GM19328 (cell line): ENCODE results near the gene SPSB1.
"Not testable (repeated sequence)": the region's sequence is repeated elsewhere in the genome, so short reads cannot be mapped to it uniquely, and the experiment has no call there.

ENCODE experiments used
- ATAC-seq: cut with Tn5 transposase; IDR thresholded peaks from one replicate; pipeline ENCODE4 v1.9.1; 2021; ENCODE audit warnings: mild to moderate bottlenecking, moderate library complexity; ENCODE audit not compliant: unreplicated experiment

SPSB1 gene

GRCh38 chr1:9385392-9385791 lies 92.7 kb downstream of the SPSB1 start:
- ATAC-seq = not testable (repeated sequence)

- ATAC-seq = no peak
These were observed 93.3 kb downstream of the SPSB1 start for GRCh38 chr1:9385801-9386573.

DNA sequence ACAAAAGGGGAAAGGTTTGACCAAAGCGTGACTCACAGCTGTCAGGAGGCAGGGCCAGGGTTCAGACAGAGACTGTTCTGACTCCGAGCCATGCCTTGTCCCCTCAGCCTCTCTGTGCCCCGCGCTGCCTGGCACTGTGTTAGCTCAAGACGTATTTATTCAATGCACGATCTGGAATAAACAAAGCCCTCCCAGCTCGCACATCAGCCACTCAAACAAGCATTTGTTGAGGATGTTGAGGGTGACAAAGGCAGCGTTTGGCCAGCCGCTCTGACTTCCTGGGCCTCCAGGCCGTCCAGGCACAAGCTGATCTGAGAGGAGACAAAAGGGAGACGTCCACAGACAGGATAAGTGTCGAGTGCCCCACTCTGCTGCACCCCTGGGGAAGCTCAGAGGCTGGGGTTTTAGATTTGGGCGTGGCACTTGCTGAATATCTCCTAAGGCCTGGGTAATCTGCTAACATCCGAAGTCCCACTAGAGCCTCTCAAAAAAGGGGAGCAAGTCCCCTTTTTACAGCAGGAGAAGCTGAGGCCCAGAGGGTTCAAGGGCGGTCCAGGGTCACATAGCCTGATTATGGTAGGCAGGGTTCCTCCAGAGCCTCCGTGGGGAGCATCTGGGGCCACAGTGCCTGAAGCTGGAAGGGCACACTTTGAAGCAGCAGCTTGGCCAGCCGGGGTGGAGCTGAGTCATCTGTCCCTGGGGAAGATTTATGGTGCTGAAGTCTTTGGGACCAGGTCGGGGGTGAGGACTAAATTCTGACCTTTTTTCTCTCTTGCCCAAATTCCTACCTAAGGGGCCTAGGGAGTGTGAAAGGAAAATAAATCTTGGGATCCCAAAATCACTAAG lies 95.9 kb downstream of the SPSB1 start:
- no peak for ATAC-seq

DNA sequence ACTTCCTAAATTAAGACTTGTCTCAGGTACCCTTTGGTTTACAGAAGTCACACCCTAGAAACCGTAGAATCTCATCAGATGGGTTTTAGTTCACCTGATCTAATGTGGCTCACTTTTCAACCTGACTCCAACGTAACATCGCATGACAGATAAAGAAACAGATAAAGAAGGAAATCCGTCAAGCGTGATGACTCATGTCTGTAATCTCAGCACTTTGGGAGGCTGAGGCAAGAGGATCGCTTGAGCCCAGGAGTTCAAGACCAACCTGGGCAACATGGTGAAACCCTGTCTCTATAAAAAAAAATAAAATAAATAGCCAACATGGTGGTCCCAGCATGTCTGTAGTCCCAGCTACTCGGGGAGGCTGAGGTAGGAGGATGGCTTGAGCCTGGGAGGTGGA lies 97.3 kb downstream of the SPSB1 start:
- ATAC-seq = no peak

GRCh38 chr1:9391620-9392019 lies 98.9 kb downstream of the SPSB1 start:
- no peak for ATAC-seq

DNA sequence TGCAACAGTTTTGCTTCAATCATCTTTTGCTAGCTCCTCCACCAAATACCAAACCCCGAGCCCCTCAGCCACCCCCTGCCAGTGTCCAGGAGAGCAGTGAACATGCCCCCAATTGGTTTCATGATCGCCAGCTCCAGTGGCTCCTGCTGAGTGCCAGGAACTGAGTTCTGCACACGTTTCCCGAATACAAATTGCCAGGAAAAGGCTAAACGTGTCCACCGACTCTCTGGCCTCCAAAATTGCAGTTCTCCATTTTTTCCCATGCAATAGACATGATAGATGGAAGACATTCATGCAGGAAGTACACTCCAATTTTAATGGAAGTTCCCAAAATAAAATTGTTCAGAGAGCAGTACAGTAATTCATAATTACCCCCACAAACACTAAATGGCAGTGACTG lies 101.3 kb downstream of the SPSB1 start:
- no peak for ATAC-seq

DNA sequence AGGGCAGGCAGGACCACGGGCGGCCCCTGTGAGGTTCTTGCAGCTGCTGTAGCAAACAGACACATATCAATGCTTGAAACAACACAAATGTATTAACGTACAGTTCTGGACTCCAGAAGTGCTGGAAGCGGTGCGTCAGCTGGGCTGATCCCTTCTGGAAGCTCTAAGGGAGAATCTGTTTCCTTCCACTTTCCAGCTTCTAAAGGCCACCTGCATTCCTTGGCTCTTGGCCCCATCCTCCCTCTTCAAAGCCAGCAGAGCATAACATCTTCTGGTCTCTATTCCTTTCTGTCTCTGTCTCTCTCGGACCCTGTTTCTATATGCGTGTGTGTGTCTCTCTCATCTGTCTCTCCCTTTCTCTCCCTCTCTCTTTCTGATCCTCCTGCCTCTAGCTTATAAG lies 102.3 kb downstream of the SPSB1 start:
- no peak for ATAC-seq

DNA sequence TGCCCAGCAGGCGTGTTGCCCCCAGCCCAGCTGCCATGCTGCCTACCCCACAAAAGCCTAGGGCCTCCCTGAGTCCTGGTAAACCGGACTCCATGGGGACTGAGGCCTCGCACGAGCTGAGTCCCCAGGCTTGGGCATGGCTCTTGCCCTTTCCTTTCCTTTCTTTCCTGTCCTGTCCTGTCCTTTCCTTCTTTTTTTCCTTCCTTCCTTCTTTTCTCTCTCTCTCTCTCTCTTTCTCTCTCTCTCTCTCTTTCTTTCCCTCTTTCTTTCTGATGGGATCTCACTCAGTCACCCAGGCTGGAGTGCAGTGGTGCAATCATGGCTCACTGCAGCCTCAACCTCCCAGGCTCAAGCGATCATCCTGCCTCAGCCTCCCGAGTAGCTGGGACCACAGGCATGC lies 104.4 kb downstream of the SPSB1 start:
- no peak for ATAC-seq

- no peak for ATAC-seq
These were observed 105.4 kb downstream of the SPSB1 start for GRCh38 chr1:9397997-9398526.

DNA sequence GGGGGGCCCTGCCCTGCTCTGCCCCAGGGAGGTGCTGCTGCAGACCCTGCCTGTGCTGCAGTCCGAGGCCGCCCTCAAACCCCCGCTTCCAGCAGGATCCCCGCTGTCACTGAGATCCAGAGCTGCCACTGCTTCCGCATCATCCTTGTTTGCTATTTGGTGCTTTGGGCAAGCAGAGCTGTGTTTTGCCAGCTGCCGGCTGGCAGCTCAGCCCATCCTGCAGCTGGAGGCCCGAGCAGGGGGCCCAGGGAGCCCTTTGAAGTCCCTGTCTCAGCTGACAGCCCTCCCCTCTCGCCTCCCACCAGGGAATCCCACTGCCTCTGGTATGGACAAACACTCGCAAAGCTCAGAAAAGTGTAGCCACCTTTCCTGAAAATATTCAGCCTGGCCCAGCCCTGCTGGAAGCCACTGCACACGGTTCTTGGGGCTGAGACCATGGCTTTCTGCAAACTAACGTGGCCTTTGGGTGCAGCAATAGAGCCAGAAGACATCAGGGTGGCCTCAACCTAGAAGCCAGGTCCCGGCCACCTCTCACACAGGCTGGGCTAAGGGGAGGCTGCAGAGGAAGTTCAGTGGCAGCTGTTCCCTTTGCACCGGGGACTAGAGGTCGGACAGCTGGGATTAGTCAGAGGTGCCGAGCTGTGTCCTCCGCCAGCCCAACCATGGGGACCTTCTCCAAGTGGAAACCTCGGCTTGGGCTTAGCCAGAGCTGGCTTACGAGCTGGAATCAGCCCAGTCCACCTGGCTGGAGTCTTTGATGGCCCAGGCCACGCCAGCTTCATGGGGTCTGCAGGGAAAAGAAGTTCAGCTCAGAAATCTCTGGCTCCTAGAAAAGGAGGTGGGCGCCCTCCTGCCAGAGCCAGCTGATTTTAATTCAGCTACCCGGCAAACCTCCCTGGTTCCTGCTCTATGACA lies 107.1 kb downstream of the SPSB1 start:
- no peak for ATAC-seq

GRCh38 chr1:9400425-9401079 lies 107.9 kb downstream of the SPSB1 start:
- ATAC-seq = no peak

- no peak for ATAC-seq
These were observed 108.4 kb downstream of the SPSB1 start for GRCh38 chr1:9401080-9401453.

- ATAC-seq = no peak
These were observed 109.5 kb downstream of the SPSB1 start for GRCh38 chr1:9402256-9402616.

DNA sequence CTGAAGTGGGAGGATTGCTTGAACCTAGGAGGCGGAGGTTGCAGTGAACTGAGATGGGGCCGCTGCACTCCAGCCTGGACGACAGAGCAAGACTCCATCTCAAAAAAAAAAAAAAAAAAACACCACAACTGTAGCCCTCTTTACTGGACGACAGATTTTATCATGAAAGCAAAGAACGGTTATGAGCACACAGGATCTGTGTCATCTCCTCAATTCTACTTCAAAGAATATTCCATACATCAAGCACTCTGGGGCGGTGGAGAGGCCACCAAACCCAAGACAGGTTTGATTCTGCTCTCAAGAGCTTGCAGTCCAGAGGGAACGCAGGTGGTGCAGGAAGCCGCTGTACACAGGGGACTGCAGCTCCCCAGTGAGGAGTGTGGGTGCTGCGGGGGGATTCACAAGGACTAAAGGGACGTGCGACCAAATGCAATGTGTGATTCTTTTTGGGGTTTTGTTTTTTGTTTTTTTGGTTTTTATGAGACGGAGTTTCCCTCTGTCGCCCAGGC lies 110.1 kb downstream of the SPSB1 start:
- ATAC-seq = no peak

DNA sequence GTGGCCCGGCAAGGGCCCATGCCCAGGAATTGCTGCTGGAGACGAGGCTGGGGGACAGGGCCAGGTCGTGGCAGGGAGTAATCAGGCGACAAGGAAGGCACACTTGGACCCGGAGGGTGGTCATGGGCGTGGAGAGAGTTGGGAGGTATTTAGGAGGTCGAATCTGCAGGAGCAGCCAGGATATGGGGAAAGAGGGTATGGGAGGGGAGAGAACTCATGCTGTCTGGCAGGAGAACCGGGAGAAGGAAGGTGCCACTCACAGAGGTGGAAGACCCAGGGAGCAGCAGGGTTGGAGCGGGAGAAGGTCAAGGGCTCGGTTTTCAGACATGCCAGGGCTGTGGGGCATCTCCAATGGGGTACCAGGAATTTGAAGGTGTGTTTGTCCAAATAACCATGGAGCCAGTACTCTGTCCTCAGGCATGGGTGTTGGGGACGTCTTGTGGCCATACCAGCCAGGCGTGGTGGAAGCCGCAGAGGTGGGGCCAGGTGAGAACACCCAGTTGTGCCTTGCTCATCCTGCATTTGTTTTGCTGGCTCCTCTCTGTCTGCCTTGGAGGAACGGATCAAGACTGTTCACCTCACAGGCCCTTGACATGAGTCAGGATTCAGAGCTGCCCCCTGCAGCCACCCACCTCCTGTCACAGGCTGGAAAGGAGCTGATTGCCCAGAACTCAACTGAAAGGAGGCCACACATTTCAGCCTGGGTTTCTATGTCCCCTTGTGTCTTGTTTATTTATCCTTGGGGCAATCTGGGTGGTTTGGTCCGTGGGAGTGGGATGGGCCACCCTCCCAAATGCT lies 111.6 kb downstream of the SPSB1 start:
- ATAC-seq = no peak

GRCh38 chr1:9406111-9406510 lies 113.4 kb downstream of the SPSB1 start:
- ATAC-seq = no peak

GRCh38 chr1:9410737-9411297 lies 118.1 kb downstream of the SPSB1 start:
- no peak for ATAC-seq

- ATAC-seq = no peak
These were observed 120.6 kb downstream of the SPSB1 start for GRCh38 chr1:9413071-9413876.
